Lower leg skin (tissue), 4 donors: ENCODE measurements around the gene YWHAQ. TPM values are rescaled to one million over a fixed set of nuclear protein-coding genes. Genes with fewer than 3 reads are reported as not detected.

ENCODE experiments used
- DNase-seq, 2 donors: peaks; one replicate each; pipeline ENCODE4 v3.0.0-alpha.2; 2019; ENCODE audit warnings: low spot score in 2 of 2
- H3K4me3 ChIP-seq: fragments of 200-600 bp; sonication (generic); 2 replicates; pipeline ENCODE4 v1.5.1; 2017; ENCODE audit warnings: mild to moderate bottlenecking, low read depth; ENCODE audit not compliant: poor library complexity, severe bottlenecking
- POLR2A ChIP-seq, 2 donors: fragments of 450-650 bp; IDR thresholded peaks; one replicate each; pipeline ENCODE4 v1.6.1; 2016 to 2017; ENCODE audit warnings: antibody characterized with exemption in 2 of 2, mild to moderate bottlenecking in 1 of 2, moderate library complexity in 1 of 2
- WGBS, 2 donors: methylation state at CpG; one replicate each; pipeline ENCODE4 v1.1.5; 2018; 5-methylcytosine and 5-hydroxymethylcytosine counted together
- intact Hi-C: fragments of 100-400 bp; cut with DNase I; formaldehyde crosslinking; loops from one replicate; pipeline ENCODE4 v1.15.0; 2023; ENCODE audit warnings: low total_unique reads
- total RNA-seq, 4 donors: library from RNA; depleted of rRNA; stranded (reverse); fragments of >200 nt; gene quantifications; one replicate each; pipeline ENCODE4 v1.1.0, GENCODE V29; 2016
- TF ChIP-seq, protein P1 (sequence below), 3 donors: fragments of 450-650 bp; IDR thresholded peaks; one replicate each; pipeline ENCODE4 v1.5.1; 2016; ENCODE audit warnings: antibody characterized with exemption in 3 of 3, mild to moderate bottlenecking in 3 of 3, moderate library complexity in 2 of 3

The YWHAQ gene
- total RNA-seq, 4 donors from 2014 or later = 85.6 to 159 (median 121) TPM

DNA sequence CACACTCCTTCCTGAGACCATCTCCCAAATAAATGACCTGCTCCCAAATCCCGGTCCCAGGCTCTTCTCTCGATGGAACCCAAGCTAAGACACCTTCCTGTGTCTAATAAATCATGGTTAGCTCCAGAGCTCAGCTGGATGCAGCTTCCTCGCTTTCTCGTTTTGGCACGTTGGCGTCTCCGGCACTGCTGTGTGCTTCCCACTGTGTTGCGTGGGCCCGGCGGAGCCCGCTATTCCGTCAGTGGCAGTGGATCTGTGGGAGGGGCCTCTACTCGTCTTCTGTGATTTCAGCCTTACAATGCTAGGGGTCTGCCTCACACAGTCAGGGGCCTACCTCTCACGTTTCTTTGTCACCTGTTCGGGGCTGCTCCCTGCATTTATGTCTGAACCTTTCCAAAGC, 29.4 kb upstream of the YWHAQ start:
- TF ChIP-seq, protein P1, sequence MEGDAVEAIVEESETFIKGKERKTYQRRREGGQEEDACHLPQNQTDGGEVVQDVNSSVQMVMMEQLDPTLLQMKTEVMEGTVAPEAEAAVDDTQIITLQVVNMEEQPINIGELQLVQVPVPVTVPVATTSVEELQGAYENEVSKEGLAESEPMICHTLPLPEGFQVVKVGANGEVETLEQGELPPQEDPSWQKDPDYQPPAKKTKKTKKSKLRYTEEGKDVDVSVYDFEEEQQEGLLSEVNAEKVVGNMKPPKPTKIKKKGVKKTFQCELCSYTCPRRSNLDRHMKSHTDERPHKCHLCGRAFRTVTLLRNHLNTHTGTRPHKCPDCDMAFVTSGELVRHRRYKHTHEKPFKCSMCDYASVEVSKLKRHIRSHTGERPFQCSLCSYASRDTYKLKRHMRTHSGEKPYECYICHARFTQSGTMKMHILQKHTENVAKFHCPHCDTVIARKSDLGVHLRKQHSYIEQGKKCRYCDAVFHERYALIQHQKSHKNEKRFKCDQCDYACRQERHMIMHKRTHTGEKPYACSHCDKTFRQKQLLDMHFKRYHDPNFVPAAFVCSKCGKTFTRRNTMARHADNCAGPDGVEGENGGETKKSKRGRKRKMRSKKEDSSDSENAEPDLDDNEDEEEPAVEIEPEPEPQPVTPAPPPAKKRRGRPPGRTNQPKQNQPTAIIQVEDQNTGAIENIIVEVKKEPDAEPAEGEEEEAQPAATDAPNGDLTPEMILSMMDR (IDR thresholded peaks at IDR 0.05) = no peak
- no peak for TF ChIP-seq POLR2A (IDR thresholded peaks at IDR 0.05)
- intact Hi-C loops = no loop called here
- 86 to 90% methylated on average over 15 of the region's 15 CpGs for WGBS, 2 donors
- no peak for DNase-seq
- H3K4me3 ChIP-seq = no peak overlapping the region

DNA sequence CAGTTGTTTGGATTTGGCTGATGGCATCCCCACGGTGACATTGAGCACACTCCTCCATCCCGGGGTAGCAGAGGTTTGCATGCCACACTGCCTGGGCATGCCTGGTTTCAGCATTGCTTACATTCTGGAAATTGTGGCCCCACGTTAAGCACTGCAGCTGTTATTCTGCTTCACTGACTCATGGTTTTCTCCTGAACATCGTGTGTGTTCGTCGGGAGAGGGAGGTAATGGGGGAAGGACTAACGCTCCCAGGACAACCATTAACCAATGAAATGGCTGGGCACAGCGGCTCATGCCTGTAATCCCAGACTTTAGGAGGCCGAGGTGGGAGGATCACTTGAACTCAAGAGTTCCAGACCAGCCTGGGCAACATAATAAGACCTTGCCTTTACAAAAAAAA, 28.2 kb upstream of the YWHAQ start:
- H3K4me3 ChIP-seq = no peak overlapping the region
- DNase-seq = no peak
- TF ChIP-seq POLR2A (IDR thresholded peaks at IDR 0.05) = no peak
- TF ChIP-seq, protein P1 (IDR thresholded peaks at IDR 0.05) = no peak
- intact Hi-C loops = no loop called here
- WGBS, 2 donors = 77 to 82% methylated on average over 9 of the region's 9 CpGs

DNA sequence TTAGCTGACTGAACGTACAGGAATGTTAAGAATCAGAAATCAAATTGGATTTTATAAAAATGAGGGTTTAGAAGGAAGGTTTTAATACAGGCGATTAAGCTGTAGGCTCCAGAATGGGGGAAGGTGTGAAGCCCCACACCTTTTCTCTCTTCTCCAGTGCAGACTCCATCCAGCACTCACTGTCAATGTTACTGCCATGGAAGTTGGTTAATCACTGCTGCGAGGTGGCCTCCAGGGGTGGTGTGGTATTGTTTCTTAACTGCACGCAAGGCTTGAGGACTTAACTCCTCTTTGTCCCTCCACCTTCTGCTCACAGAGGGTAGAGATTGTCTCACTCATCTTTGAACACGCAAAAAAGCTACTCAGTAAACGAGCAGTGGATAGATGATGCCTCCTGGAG, 26.9 kb upstream of the YWHAQ start:
- no peak for DNase-seq
- intact Hi-C loops = no loop called here
- TF ChIP-seq, protein P1 (IDR thresholded peaks at IDR 0.05) = no peak
- TF ChIP-seq POLR2A (IDR thresholded peaks at IDR 0.05) = no peak
- 85% methylated on average over 6 of the region's 6 CpGs for WGBS, 2 donors
- no peak overlapping the region for H3K4me3 ChIP-seq

DNA sequence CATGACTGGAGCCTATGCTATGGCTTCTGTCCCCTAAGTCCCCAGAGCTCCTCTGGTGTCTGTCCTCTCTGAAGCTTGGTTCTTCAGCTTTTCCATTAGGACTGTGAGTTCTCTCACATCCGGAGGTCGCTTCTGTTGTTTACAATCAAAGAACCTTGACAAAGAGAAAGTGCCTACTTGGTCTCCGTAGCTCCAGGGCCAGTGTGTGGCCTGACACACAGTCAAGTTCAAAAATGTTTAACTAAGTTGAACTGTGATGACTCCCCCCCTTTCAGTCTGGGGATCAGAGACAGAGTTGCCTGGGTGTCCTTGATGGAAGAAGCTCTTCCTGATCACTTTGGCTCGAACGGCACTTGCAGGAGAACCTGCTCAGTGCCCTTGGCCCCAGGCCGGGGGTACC, 26.3 kb upstream of the YWHAQ start:
- TF ChIP-seq, protein P1 (IDR thresholded peaks at IDR 0.05) = peak in 1 of 3 donors; percentile 87
- no peak for TF ChIP-seq POLR2A (IDR thresholded peaks at IDR 0.05)
- intact Hi-C loops = no loop called here
- DNase-seq = no peak
- WGBS, 2 donors = 82 to 94% methylated on average over 6 of the region's 6 CpGs
- no peak overlapping the region for H3K4me3 ChIP-seq

DNA sequence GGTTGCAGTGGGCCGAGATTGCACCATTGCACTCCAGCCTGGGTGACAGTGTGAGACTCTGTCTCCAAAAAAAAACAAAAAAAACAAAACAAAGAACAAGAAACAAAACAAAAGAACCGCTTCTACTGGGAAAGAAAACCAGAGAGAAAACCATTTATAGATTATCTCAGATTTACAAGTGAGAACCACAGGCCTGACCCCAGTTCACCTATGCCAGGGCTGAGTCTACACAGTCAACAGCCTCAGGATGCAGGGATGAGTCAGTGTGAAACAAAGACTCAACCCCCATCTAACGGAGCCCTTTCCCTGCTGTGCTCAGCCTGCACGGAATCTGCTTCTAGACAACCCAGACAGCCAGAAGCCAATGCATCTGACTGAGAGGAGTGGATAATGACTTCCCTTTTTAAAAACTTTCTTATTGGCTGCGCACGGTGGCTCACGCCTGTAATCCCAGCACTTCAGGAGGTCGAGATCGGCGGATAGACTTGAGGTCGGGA, 25.5 kb upstream of the YWHAQ start:
- H3K4me3 ChIP-seq = no peak overlapping the region
- intact Hi-C loops = no loop called here
- TF ChIP-seq, protein P1 (IDR thresholded peaks at IDR 0.05) = no peak
- no peak for TF ChIP-seq POLR2A (IDR thresholded peaks at IDR 0.05)
- no peak for DNase-seq
- 80 to 89% methylated on average over 11 of the region's 11 CpGs for WGBS, 2 donors
